ENCODE results near the gene HPDL.

DNA sequence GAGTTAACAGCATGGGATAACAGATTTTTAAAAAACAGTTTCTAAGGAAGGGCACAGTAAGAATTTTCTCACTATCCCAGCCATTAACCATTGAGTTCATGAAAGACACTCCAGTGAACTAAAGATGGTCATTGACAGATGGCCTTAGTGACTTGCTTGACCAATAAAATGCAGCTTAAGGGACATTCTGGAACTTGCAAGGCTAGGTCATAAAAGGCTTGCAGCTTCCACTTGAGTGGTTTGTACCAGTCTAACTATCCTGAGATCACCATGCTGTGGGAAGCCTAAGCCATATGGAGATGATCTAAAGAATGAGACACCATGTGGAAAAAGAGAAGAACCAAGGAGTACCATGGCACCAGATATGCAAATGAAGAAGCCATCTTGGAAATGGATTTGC is 51.5 kb downstream of the HPDL start:
- TF ChIP-seq, protein P1, sequence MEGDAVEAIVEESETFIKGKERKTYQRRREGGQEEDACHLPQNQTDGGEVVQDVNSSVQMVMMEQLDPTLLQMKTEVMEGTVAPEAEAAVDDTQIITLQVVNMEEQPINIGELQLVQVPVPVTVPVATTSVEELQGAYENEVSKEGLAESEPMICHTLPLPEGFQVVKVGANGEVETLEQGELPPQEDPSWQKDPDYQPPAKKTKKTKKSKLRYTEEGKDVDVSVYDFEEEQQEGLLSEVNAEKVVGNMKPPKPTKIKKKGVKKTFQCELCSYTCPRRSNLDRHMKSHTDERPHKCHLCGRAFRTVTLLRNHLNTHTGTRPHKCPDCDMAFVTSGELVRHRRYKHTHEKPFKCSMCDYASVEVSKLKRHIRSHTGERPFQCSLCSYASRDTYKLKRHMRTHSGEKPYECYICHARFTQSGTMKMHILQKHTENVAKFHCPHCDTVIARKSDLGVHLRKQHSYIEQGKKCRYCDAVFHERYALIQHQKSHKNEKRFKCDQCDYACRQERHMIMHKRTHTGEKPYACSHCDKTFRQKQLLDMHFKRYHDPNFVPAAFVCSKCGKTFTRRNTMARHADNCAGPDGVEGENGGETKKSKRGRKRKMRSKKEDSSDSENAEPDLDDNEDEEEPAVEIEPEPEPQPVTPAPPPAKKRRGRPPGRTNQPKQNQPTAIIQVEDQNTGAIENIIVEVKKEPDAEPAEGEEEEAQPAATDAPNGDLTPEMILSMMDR (IDR thresholded peaks at IDR 0.05; ENCODE audit: poor library complexity), result no peak
- TF ChIP-seq EZH2 (IDR thresholded peaks at IDR 0.05; ENCODE audit: borderline replicate concordance), result no peak
- no peak for TF ChIP-seq EZH2phosphoT487 (IDR thresholded peaks at IDR 0.05; ENCODE audit: low read depth, severe bottlenecking, unreplicated experiment)

All from hepatocyte (in vitro differentiated cells).